HEK293 (cell line): ENCODE data around the gene GSG1L.

Source experiments
- ELK4 ChIP-seq: IDR thresholded peaks from 2 replicates; pipeline ENCODE4 v1.6.1; 2011; ENCODE audit warnings: mild to moderate bottlenecking, low read depth, low read length, borderline replicate concordance
- GLIS2 ChIP-seq: fragments of 450-650 bp; formaldehyde crosslinking; IDR thresholded peaks from 2 replicates; pipeline ENCODE4 v1.5.1; 2016; ENCODE audit warnings: missing biosample characterization, missing genetic modification characterization
- ZNF138 ChIP-seq: fragments of 450-650 bp; formaldehyde crosslinking; IDR thresholded peaks from 2 replicates; pipeline ENCODE4 v1.5.1; 2016; ENCODE audit warnings: missing biosample characterization, missing genetic modification characterization, borderline replicate concordance
- ZNF18 ChIP-seq: fragments of 450-650 bp; formaldehyde crosslinking; IDR thresholded peaks from 2 replicates; pipeline ENCODE4 v1.5.1; 2016; ENCODE audit warnings: missing biosample characterization, missing genetic modification characterization
- ZNF785 ChIP-seq: fragments of 450-650 bp; formaldehyde crosslinking; IDR thresholded peaks from 2 replicates; pipeline ENCODE4 v1.5.1; 2016; ENCODE audit warnings: missing biosample characterization, missing genetic modification characterization

- TF ChIP-seq GLIS2 (tag by site-specific recombination) (no peak), ZNF785 (tag by site-specific recombination) (no peak), ZNF138 (tag by site-specific recombination) (no peak), ELK4 (no peak), ZNF18 (no peak)
Observed at GRCh38 chr16:27952811-27953210, 110.7 kb downstream of the GSG1L start.
